Fibroblast of the aortic adventitia (primary cell): Measurements from ENCODE around the gene CACNA1D. TPM values are rescaled to one million over a fixed set of nuclear protein-coding genes. Genes with fewer than 3 reads are reported as not detected.

Experiments
- DNase-seq: peaks from one replicate; pipeline ENCODE4 v3.0.0-alpha.2; 2010; ENCODE audit warnings: low read depth
- H3K4me3 ChIP-seq: 2 replicates; pipeline ENCODE4 v1.5.1; 2011; ENCODE audit warnings: low read depth, mild to moderate bottlenecking, control low read depth, low read length, moderate library complexity
- total RNA-seq: library from RNA; depleted of rRNA; stranded (reverse); fragments of >200 nt; gene quantifications from 2 replicates; pipeline ENCODE4 v1.2.3, GENCODE V29; 2012; ENCODE audit warnings: low replicate concordance
- TF ChIP-seq, protein P1 (sequence below): IDR thresholded peaks from 2 replicates; pipeline ENCODE4 v1.5.1; 2011; ENCODE audit warnings: mild to moderate bottlenecking, low read length, control low read depth, inconsistent platforms; ENCODE audit not compliant: insufficient read depth

The CACNA1D gene
- total RNA-seq, 1 donor = 1.9 TPM

DNA sequence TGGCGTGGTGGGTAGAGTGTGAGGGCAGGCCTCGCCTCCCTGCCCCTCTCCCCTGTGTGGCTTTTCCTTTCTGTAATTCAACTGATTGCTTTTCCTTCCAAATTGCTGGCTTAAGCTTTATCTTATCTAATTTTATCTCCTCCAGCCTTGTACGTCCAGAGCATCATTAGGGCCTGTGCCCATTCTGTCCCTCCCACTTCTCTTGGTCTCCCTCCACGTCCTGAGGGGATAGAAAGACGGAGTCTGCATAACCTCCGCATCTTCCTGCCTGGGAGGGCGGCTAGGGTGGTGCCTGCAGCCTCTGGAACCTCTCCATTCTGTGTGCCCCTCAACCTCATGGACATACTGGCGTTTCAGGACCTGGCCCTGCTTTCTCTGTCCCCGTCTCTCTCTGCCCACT, 39.8 kb downstream of the CACNA1D start:
- no peak for DNase-seq
- TF ChIP-seq, protein P1, sequence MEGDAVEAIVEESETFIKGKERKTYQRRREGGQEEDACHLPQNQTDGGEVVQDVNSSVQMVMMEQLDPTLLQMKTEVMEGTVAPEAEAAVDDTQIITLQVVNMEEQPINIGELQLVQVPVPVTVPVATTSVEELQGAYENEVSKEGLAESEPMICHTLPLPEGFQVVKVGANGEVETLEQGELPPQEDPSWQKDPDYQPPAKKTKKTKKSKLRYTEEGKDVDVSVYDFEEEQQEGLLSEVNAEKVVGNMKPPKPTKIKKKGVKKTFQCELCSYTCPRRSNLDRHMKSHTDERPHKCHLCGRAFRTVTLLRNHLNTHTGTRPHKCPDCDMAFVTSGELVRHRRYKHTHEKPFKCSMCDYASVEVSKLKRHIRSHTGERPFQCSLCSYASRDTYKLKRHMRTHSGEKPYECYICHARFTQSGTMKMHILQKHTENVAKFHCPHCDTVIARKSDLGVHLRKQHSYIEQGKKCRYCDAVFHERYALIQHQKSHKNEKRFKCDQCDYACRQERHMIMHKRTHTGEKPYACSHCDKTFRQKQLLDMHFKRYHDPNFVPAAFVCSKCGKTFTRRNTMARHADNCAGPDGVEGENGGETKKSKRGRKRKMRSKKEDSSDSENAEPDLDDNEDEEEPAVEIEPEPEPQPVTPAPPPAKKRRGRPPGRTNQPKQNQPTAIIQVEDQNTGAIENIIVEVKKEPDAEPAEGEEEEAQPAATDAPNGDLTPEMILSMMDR = no peak
- no peak overlapping the region for H3K4me3 ChIP-seq

DNA sequence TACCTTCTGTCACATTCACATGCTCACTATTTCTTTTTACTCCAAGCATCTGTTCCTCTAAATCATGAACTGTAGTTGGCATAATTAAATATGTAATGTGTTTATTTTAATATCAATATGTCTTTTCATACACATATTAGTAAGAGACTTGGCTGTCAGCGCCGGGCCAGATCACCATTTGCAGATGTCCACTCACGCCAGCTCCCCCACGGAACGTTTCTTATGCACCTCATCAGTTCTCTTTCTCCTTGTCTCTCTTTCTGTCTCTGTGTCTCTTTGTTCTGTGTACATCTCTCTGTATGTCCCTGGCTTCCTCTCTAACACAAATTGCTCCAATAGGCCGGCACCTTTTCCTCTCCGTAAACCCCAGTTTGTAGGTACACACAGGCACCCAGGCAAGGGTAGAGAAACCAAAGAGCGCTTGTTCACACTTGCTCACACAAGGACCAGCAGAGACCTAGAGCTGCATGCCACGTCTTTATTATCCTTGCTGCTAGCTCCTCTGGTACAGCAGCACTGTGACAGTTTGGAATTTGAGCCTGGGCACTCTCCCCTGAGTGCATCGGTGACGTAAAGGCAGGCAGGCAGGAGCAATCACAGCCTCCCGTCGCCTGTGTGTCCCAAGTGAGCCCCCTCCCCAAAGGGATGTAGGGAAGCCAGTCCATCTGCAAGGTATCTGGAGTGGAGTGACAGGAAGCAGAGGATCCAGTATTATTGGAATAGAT, 40.4 kb downstream of the CACNA1D start:
- TF ChIP-seq, protein P1 = no peak
- no peak overlapping the region for H3K4me3 ChIP-seq

DNA sequence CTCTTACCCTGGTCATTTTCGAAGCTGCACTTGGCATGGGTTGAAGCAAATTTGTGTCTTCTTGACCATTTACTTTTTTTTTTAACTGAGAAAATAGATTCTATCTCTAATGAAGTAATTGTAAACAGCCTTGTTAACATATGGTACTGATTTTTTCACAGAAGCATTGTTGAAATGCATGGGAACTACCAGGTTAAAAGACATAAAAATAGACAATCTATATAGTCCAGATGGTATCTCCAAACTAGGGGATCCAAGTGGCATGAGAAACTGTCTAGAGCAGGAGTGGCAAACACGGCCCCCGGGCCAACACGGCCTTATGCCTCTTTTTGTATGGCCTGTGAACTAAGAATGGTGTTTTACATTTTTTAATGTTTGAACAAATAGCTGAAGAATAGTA, 41.9 kb downstream of the CACNA1D start:
- TF ChIP-seq, protein P1 = no peak
- no peak overlapping the region for H3K4me3 ChIP-seq
- no peak for DNase-seq

More for the DNA sequence above, 40.4 kb downstream of the CACNA1D start:
- DNase-seq = no peak

DNA sequence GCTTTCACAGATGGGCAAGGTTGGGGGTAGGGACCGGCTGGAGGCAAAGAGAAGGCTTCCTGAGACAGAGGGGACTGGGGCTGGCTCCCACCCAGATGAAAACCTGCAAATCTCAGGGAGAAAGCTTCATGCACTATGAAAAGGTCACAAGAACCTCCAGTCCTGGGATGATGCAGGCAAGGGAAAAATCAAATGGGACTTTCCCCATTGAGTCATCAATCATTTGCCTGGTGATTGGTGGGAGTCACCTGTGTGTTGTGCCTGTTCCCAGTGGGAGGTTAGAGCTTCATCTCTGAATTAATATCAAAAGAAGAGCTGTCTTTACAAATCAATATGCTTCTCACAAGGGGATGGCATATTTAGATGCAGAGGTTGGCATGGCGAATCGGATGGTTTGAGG, 49.9 kb downstream of the CACNA1D start:
- TF ChIP-seq, protein P1 = no peak
- no peak overlapping the region for H3K4me3 ChIP-seq

DNA sequence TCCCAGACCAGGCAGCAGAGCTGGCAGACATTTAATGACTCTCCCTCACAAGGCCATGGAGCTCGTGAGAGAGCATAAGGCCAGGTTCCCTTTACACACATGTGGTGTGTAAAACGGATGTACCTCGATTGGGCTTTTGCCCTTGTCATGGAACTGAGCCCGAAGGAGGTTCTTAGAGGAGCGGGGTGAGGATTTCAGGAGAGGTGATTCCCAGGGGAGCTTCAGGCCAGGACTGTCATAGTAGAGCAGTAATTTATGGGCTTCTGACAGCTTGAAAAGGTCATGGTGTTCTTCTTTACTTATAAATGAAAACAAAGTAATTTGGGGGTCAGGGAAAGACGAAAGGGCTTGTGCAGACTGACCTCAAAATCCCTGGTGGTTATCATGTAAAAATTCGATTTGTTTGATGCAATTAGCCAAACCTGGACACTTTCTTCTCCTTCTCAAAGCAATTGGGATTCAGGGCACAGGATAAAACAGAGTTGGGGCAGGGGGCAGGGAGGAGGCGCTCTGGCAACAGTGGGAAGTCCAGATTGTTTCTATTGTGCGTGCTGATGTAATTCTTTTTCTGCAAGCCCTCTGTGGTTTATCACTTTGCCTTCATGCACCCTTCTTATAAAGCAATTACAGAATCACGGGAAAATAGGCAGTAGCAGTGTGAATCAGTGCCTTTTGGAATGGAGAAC, 51.0 kb downstream of the CACNA1D start:
- H3K4me3 ChIP-seq = no peak overlapping the region
- DNase-seq = peak; percentile 20
- TF ChIP-seq, protein P1 = no peak

More for the DNA sequence above, 49.9 kb downstream of the CACNA1D start:
- no peak for DNase-seq

DNA sequence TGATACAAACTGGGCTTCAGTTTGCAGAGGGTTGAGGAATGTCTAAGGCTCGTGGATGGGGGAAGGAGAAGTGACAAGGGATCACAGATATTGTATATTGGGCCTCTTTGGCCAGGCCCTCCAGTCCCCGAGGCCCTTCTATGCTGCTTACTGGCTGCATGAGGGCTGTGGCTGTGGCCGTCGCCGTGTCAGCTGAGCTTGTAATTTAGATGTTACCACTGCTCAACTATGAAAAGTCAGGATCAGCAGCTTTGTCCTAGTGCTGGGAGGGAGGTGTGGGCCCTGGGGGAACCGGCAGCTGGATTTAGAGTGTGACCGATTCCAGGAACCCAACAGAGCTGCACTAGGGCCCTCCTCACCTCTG, 51.6 kb downstream of the CACNA1D start:
- H3K4me3 ChIP-seq = no peak overlapping the region
- DNase-seq = no peak
- TF ChIP-seq, protein P1 = no peak
